Ovary (tissue), 3 donors: ENCODE data around the gene AURKA.

Source experiments
- CTCF ChIP-seq, 3 donors: fragments of 450-650 bp in 2 of 3; fragments of 200-600 bp in 1 of 3; IDR thresholded peaks; one replicate each; pipeline versions ENCODE4 v1.5.1 to v1.8.0; 2016 to 2022; ENCODE audit warnings: antibody characterized with exemption in 3 of 3, mild to moderate bottlenecking in 1 of 3
- POLR2A ChIP-seq: fragments of 450-650 bp; IDR thresholded peaks from one replicate; pipeline ENCODE4 v1.6.1; 2017; ENCODE audit warnings: antibody characterized with exemption, mild to moderate bottlenecking, moderate library complexity
- donor health status: DM: no; HTN: no; CAD: no.

- TF ChIP-seq CTCF (IDR thresholded peaks at IDR 0.05) (no peak), POLR2A (no peak)
Measured at GRCh38 chr20:56345911-56346310, 46.1 kb downstream of the AURKA start.
